ENCODE measurements around the gene RASSF5.

Gene RASSF5

GRCh38 chr1:206547104-206547503, 39.8 kb downstream of the RASSF5 start:
- no peak overlapping the region for H3K4me3 ChIP-seq (ENCODE audit: low read length)
- TF ChIP-seq ZNF274 (IDR thresholded peaks at IDR 0.05; ENCODE audit: low read depth, low read length): no peak

DNA sequence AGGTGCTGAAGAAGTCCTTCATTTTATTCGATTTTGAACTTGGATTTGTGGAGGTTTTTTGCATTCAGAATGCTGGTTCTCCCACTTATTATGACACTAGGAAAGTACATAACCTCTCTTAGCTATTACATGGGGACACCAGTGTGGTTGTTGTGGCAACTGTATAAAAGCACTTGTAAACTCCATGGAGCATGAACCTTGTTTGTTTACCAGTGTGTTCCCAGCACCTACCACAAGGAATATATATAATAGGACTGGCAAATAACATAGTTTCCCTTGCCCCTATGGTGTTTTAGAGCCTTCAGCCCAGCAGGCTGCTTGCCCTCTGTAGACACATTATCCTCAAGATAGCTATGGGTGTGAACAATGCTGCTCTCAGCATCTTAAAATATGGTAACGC, 43.1 kb downstream of the RASSF5 start:
- no peak for TF ChIP-seq ZNF274 (IDR thresholded peaks at IDR 0.05; ENCODE audit: low read depth, low read length)
- H3K4me3 ChIP-seq (ENCODE audit: low read length): no peak overlapping the region

- no peak overlapping the region for H3K4me3 ChIP-seq (ENCODE audit: low read length)
- no peak for TF ChIP-seq ZNF274 (IDR thresholded peaks at IDR 0.05; ENCODE audit: low read depth, low read length)
Observed at GRCh38 chr1:206551296-206551985, 44.1 kb downstream of the RASSF5 start.

- no peak overlapping the region for H3K4me3 ChIP-seq (ENCODE audit: low read length)
- TF ChIP-seq ZNF274 (IDR thresholded peaks at IDR 0.05; ENCODE audit: low read depth, low read length): no peak
Observed at GRCh38 chr1:206551986-206552326, 44.6 kb downstream of the RASSF5 start.

GRCh38 chr1:206554211-206554610, 46.9 kb downstream of the RASSF5 start:
- TF ChIP-seq ZNF274 (IDR thresholded peaks at IDR 0.05; ENCODE audit: low read depth, low read length): no peak

DNA sequence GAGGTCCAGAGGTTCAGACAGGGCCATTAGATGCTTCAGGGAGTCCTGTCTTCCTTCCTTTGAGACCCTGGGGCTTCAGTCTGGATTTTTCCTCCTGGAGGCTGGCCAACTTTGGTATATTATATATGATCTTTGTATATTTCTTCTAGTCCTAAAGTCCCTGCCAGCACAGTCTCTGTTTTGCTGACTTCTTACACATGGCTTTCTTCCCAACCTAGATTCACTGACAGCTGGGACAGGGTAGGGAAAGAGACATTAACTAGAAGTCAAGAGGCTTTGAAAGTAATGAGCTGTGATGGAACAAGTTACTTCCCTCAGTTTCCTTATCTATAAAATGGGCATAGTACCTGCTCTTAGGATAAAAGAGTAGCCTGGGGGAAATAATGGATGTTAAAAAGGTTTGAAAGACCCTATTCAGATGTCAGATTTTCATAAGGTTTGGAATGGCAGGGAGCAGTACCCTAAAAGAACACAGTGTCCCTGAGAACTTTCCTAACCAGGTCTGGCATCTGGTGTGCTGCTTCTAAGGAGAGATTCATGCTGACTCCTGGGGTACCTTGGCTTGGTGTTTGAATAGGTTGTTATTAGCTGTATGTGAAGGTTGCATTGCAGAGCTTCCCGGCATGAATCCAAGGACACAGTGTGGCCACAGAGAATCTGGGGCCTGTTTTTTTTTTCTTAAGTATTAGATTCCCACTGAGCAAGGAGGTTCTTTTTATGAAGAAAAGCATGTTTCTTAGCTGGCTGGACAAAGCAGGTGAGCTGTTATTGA, 47.6 kb downstream of the RASSF5 start:
- no peak overlapping the region for H3K4me3 ChIP-seq (ENCODE audit: low read length)
- no peak for TF ChIP-seq ZNF274 (IDR thresholded peaks at IDR 0.05; ENCODE audit: low read depth, low read length)

More at GRCh38 chr1:206554211-206554610, 46.9 kb downstream of the RASSF5 start:
- H3K4me3 ChIP-seq (ENCODE audit: low read length): no peak overlapping the region

DNA sequence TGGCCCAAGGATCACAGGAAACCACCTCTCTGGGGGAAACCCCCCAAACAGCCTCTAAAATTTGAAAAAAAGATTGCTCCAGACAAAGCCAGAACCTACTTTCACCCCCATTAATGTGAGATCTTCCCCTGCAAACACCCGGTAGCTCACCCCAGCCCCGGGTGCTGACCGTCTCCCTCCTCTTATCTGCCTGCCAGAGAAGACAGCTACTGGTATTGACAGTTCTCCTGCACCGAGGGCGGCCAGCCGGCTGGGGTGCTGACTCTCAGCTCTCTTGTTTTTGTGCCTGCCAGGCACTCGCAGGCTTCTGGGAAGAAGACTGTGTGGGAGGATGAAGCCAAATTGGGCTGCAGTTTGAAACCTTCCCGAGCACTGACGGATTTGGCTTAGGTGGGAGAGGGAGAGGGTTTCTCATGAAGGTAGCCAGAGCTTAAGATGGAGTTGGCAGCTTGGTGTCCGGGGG, 48.2 kb downstream of the RASSF5 start:
- H3K4me3 ChIP-seq (ENCODE audit: low read length): no peak overlapping the region; the same call in 1 of the 2 replicates
- TF ChIP-seq ZNF274 (IDR thresholded peaks at IDR 0.05; ENCODE audit: low read depth, low read length): no peak

GRCh38 chr1:206556047-206556749, 48.9 kb downstream of the RASSF5 start:
- peak overlapping the region; percentile 86; the same call in 1 of the 2 replicates for H3K4me3 ChIP-seq (ENCODE audit: low read length)

GRCh38 chr1:206556750-206557635, 49.7 kb downstream of the RASSF5 start:
- H3K4me3 ChIP-seq (ENCODE audit: low read length): peak overlapping the region; percentile 86
- TF ChIP-seq ZNF274 (IDR thresholded peaks at IDR 0.05; ENCODE audit: low read depth, low read length): no peak

More at GRCh38 chr1:206556047-206556749, 48.9 kb downstream of the RASSF5 start:
- TF ChIP-seq ZNF274 (IDR thresholded peaks at IDR 0.05; ENCODE audit: low read depth, low read length): no peak

DNA sequence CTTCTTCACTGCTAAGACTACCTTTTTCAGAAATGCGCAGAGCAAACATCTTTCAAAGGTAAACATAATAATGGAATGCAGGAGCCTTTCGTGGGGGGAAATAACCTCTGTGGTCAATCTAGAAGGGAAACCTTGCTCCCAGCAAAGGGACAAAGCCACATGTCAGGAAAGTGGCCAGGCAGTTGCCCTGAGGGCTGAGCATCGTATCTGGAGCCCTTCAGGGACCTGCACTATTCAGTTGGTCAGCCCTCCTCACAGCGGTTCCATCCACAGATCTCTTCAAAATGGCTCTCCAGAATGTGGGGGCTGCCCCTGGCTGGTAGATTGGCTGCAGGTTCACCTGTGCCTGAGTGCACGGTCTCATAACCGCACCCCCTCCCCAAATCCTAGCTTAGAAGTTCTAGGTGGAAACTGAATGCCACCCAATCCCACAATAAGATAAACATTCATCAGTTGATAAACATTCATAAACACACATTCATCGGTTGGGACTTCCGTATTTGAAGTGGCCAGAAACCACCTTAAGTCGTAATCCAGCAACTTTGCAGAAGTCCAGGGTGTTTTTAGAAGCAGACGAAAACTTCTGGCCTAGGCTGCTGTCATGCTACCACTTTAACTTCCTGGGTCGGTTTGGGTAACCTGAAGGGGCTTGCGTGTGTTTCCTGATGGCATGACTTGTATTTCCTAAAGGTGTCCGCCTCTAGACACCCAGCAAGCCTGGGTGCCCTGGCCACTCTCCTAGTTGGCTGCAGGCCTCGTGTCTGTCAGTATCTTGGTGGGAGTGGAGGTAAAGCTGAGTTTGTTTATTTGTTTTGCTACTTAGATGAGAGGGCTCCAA, 50.5 kb downstream of the RASSF5 start:
- peak overlapping the region; percentile 86 for H3K4me3 ChIP-seq (ENCODE audit: low read length)
- no peak for TF ChIP-seq ZNF274 (IDR thresholded peaks at IDR 0.05; ENCODE audit: low read depth, low read length)

- peak overlapping the region; percentile 86 for H3K4me3 ChIP-seq (ENCODE audit: low read length)
- TF ChIP-seq ZNF274 (IDR thresholded peaks at IDR 0.05; ENCODE audit: low read depth, low read length): no peak
Observed at GRCh38 chr1:206558794-206559671, 51.7 kb downstream of the RASSF5 start.

DNA sequence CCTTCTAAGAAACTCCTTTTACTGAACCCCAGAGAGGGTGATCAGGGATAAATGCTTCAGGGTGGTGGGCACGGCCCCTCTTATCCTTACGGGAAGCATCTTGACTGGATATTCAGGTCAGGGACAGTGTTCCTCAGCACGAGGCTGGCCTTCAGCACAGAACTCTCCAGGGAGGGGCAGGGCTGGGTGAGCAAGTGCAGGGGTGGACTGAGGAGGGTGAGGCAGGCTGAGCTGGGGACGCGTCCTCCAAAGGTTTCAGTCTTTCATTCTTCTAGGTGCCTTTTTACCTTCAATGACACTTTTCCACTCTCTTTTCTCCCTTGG, 52.3 kb downstream of the RASSF5 start:
- peak overlapping the region; percentile 86 for H3K4me3 ChIP-seq (ENCODE audit: low read length)
- TF ChIP-seq ZNF274 (IDR thresholded peaks at IDR 0.05; ENCODE audit: low read depth, low read length): no peak
